H1 (cell line): ENCODE results near the gene FAM83B. TPM values are rescaled to one million over a fixed set of nuclear protein-coding genes. Genes with fewer than 3 reads are reported as not detected.

Source experiments
- CTCF ChIA-PET: fragments of 300-600 bp; sonication (Branson Sonifier 250); formaldehyde crosslinking; loops from one replicate; lab custom pipeline; 2021; ENCODE audit not compliant: partially characterized antibody; lab: Charles Lee
- POLR2A ChIA-PET: fragments of 300-600 bp; sonication (Branson Sonifier 250); formaldehyde crosslinking; loops from one replicate; lab custom pipeline; 2021; ENCODE audit warnings: inconsistent platforms; ENCODE audit not compliant: partially characterized antibody; lab: Charles Lee
- DNase-seq, 2 experiments: peaks; one replicate each; pipeline versions ENCODE4 v3.0.0 to v3.0.0-alpha.2; 2010 to 2022; ENCODE audit warnings: low spot score in 2 of 2, low read depth in 1 of 2, mixed read lengths in 1 of 2
- FAIRE-seq: peaks from 2 replicates; lab custom pipeline; 2011; peaks lifted over from hg19 to GRCh38; lab: Jason Lieb, UNC
- H2AFZ ChIP-seq: 2 replicates; pipeline ENCODE4 v1.8.1; 2012; ENCODE audit warnings: low read length, inconsistent platforms
- H2AK5ac ChIP-seq: 2 replicates; pipeline ENCODE4 v1.6.1; 2013; ENCODE audit warnings: low read depth, low read length
- H2BK120ac ChIP-seq: replicated peaks from 2 replicates; pipeline ENCODE3; 2013; ENCODE audit warnings: low read depth, low read length, inconsistent platforms
- H2BK12ac ChIP-seq: 2 replicates; pipeline ENCODE4 v1.6.1; 2013; ENCODE audit warnings: low read depth, low read length
- H2BK15ac ChIP-seq: 2 replicates; pipeline ENCODE4 v1.6.1; 2013; ENCODE audit warnings: low read length
- H2BK20ac ChIP-seq: 2 replicates; pipeline ENCODE4 v1.6.1; 2013; ENCODE audit warnings: low read length
- H2BK5ac ChIP-seq: 2 replicates; pipeline ENCODE4 v1.6.1; 2013; ENCODE audit warnings: low read depth, low read length
- H3K14ac ChIP-seq: 2 replicates; pipeline ENCODE4 v1.6.1; 2013; ENCODE audit warnings: inconsistent platforms; ENCODE audit not compliant: insufficient read length
- H3K18ac ChIP-seq: 2 replicates; pipeline ENCODE4 v1.6.1; 2013; ENCODE audit warnings: low read length; ENCODE audit errors: extremely low read depth
- H3K23ac ChIP-seq: 2 replicates; pipeline ENCODE4 v1.6.1; 2013; ENCODE audit warnings: inconsistent platforms; ENCODE audit not compliant: insufficient read length
- H3K23me2 ChIP-seq: 2 replicates; pipeline ENCODE4 v1.6.1; 2013; ENCODE audit warnings: low read depth, low read length
- H3K27ac ChIP-seq: 2 replicates; pipeline ENCODE4 v1.6.1; 2011; ENCODE audit warnings: low read depth, low read length, inconsistent platforms
- H3K27me3 ChIP-seq, 4 experiments: replicated peaks in 1 of 4; 1 replicate in 1 of 4; 2 replicates in 3 of 4; pipeline versions ENCODE4 v1.6.1 to v1.8.1; 2011 to 2013; ENCODE audit warnings: low read length in 3 of 4, mild to moderate bottlenecking in 3 of 4, inconsistent platforms in 2 of 4, mixed read lengths in 2 of 4, moderate library complexity in 1 of 4; ENCODE audit not compliant: control insufficient read depth in 3 of 4, insufficient read depth in 3 of 4; ENCODE audit errors: extremely low read depth in 1 of 4
- H3K36me3 ChIP-seq, 4 experiments: 2 replicates each; pipeline versions ENCODE4 v1.6.1 to v1.8.1; 2011 to 2013; ENCODE audit warnings: mild to moderate bottlenecking in 4 of 4, low read length in 3 of 4, moderate library complexity in 2 of 4, control low read depth in 1 of 4, inconsistent platforms in 1 of 4; ENCODE audit not compliant: insufficient read depth in 4 of 4, control insufficient read depth in 2 of 4
- H3K4ac ChIP-seq: replicated peaks from 2 replicates; pipeline ENCODE3; 2013; ENCODE audit warnings: low read length, low read depth, mixed read lengths, inconsistent platforms; ENCODE audit not compliant: insufficient read length
- H3K4me1 ChIP-seq, 4 experiments: replicated peaks in 1 of 4; 1 replicate in 1 of 4; 2 replicates in 3 of 4; pipeline versions ENCODE4 v1.6.1 to v1.8.1; 2011 to 2013; ENCODE audit warnings: low read length in 3 of 4, inconsistent platforms in 2 of 4, mixed read lengths in 1 of 4; ENCODE audit not compliant: insufficient read depth in 4 of 4, control insufficient read depth in 3 of 4
- H3K4me2 ChIP-seq, 2 experiments: 2 replicates each; pipeline versions ENCODE4 v1.6.1 to v1.8.1; 2011 to 2013; ENCODE audit warnings: low read depth in 2 of 2, low read length in 2 of 2, control low read depth in 1 of 2, inconsistent platforms in 1 of 2, mild to moderate bottlenecking in 1 of 2; ENCODE audit not compliant: insufficient read depth in 1 of 2
- H3K4me3 ChIP-seq, 4 experiments: fragments of 200-600, 300-600 bp in 1 of 4; sonication (generic), shearing (Covaris generic), sonication (Bioruptor Twin) in 1 of 4; 2 replicates each; pipeline versions ENCODE4 v1.5.1 to v1.8.1; 2011 to 2016; ENCODE audit warnings: low read length in 4 of 4, low read depth in 3 of 4, control low read depth in 2 of 4, inconsistent platforms in 2 of 4, mild to moderate bottlenecking in 2 of 4, mixed read lengths in 1 of 4, moderate library complexity in 1 of 4; ENCODE audit not compliant: insufficient read depth in 2 of 4; ENCODE audit errors: extremely low read depth in 1 of 4
- H3K56ac ChIP-seq: replicated peaks from 2 replicates; pipeline ENCODE3; 2013; ENCODE audit warnings: low read depth, mild to moderate bottlenecking, mixed read lengths, low read length, inconsistent platforms; ENCODE audit not compliant: insufficient read length
- H3K79me1 ChIP-seq: 2 replicates; pipeline ENCODE4 v1.6.1; 2013; ENCODE audit warnings: low read depth, low read length, control low read depth
- H3K79me2 ChIP-seq, 2 experiments: 2 replicates each; pipeline versions ENCODE4 v1.6.1 to v1.8.1; 2012 to 2013; ENCODE audit warnings: low read length in 2 of 2, mild to moderate bottlenecking in 2 of 2, inconsistent platforms in 1 of 2; ENCODE audit not compliant: insufficient read depth in 2 of 2, control insufficient read depth in 1 of 2
- H3K9ac ChIP-seq, 4 experiments: replicated peaks in 1 of 4; 1 replicate in 1 of 4; 2 replicates in 3 of 4; pipeline versions ENCODE4 v1.6.1 to v1.8.1; 2011 to 2013; ENCODE audit warnings: low read depth in 3 of 4, low read length in 3 of 4, control low read depth in 2 of 4, mild to moderate bottlenecking in 2 of 4, moderate library complexity in 2 of 4, inconsistent platforms in 1 of 4; ENCODE audit errors: extremely low read depth in 1 of 4
- H3K9me3 ChIP-seq, 2 experiments: 2 replicates each; pipeline versions ENCODE4 v1.6.1 to v1.8.1; 2012 to 2013; ENCODE audit warnings: mild to moderate bottlenecking in 2 of 2, moderate library complexity in 2 of 2, control low read depth in 1 of 2, inconsistent platforms in 1 of 2, low read depth in 1 of 2, low read length in 1 of 2, mixed read lengths in 1 of 2; ENCODE audit not compliant: insufficient read depth in 2 of 2
- H4K20me1 ChIP-seq, 2 experiments: replicated peaks in 1 of 2; 2 replicates each; pipeline versions ENCODE3 to v1.8.1; 2011 to 2013; ENCODE audit warnings: inconsistent platforms in 2 of 2, low read length in 2 of 2, mild to moderate bottlenecking in 1 of 2; ENCODE audit not compliant: insufficient read depth in 2 of 2, control insufficient read depth in 1 of 2
- H4K5ac ChIP-seq: 2 replicates; pipeline ENCODE4 v1.6.1; 2013; ENCODE audit warnings: low read length, low read depth, mixed read lengths, inconsistent platforms; ENCODE audit not compliant: insufficient read length
- H4K8ac ChIP-seq: 2 replicates; pipeline ENCODE4 v1.8.0; 2013; ENCODE audit warnings: mild to moderate bottlenecking, moderate library complexity, low read length, inconsistent platforms; ENCODE audit not compliant: insufficient read depth; ENCODE audit errors: extremely low read depth
- H4K91ac ChIP-seq: replicated peaks from 2 replicates; pipeline ENCODE3; 2013; ENCODE audit warnings: low read length, mixed read lengths, inconsistent platforms; ENCODE audit not compliant: insufficient read length
- CHD2 ChIP-seq: IDR thresholded peaks from 2 replicates; pipeline ENCODE4 v1.6.1; 2012; ENCODE audit warnings: low read length, improper control_type of control experiment
- KDM1A ChIP-seq: fragments of 200-600, 300-600 bp; sonication (generic); IDR thresholded peaks from 2 replicates; pipeline ENCODE4 v1.7.1; 2016; ENCODE audit warnings: mild to moderate bottlenecking, low read length, borderline replicate concordance
- POLR2AphosphoS5 ChIP-seq: IDR thresholded peaks from 2 replicates; pipeline ENCODE4 v1.6.1; 2011; ENCODE audit warnings: low read depth, low read length
- RFX5 ChIP-seq: IDR thresholded peaks from 2 replicates; pipeline ENCODE4 v1.6.1; 2011; ENCODE audit warnings: low read depth, low read length, improper control_type of control experiment, borderline replicate concordance
- SAP30 ChIP-seq: fragments of 300-600 bp; sonication (generic); IDR thresholded peaks from 2 replicates; pipeline ENCODE4 v1.7.1; 2012; ENCODE audit warnings: low read length, moderate library complexity, mild to moderate bottlenecking, inconsistent platforms; ENCODE audit not compliant: insufficient read depth, insufficient replicate concordance
- TEAD4 ChIP-seq: IDR thresholded peaks from 2 replicates; pipeline ENCODE4 v1.6.1; 2012; ENCODE audit warnings: low read depth, low read length, inconsistent platforms, mixed read lengths
- WGBS, 2 experiments: shearing (Covaris generic) in 1 of 2; methylation state at CpG; one replicate each; pipeline versions ENCODE4 v1.1.6 to v1.1.7; 2013 to 2015; ENCODE audit warnings: low lambda C conversion rate in 2 of 2, mixed read lengths in 2 of 2, inconsistent platforms in 1 of 2, low coverage in 1 of 2, missing lambda C conversion rate in 1 of 2; ENCODE audit not compliant: insufficient replicate concordance in 2 of 2, insufficient coverage in 1 of 2, insufficient read length in 1 of 2; ENCODE audit errors: extremely low coverage in 1 of 2, missing lambda C conversion rate in 1 of 2; 5-methylcytosine and 5-hydroxymethylcytosine counted together
- polyA plus RNA-seq, 7 experiments: library from polyadenylated mRNA; depleted of rRNA in 3 of 7; stranded (reverse) in 5 of 7; unstranded in 2 of 7; fragments of >200 nt in 5 of 7; fragments of 200-250 nt in 2 of 7; gene quantifications; 1 replicate in 5 of 7; 2 replicates in 1 of 7; 4 replicates in 1 of 7; pipeline versions ENCODE4 v1.2.1 to v1.2.3, GENCODE V29; 2011 to 2013; ENCODE audit warnings: missing spikeins in 2 of 7, mixed read lengths in 2 of 7
- total RNA-seq: library from RNA; stranded (reverse); fragmentation: NEBNext Ultra II Directional; extraction: Animal tissue kit (Norgen Biotek cat#: 25700); gene quantifications from 2 replicates; pipeline ENCODE4 v1.2.1, GENCODE V29; 2021
- TF ChIP-seq, protein P1 (sequence below): IDR thresholded peaks from 2 replicates; pipeline ENCODE4 v1.6.1; 2011; ENCODE audit warnings: low read depth, mild to moderate bottlenecking, low read length; ENCODE audit not compliant: insufficient read depth
- TF ChIP-seq, protein P2 (sequence below): IDR thresholded peaks from 2 replicates; pipeline ENCODE4 v1.6.1; 2012; ENCODE audit warnings: inconsistent platforms

The FAM83B gene
- total and polyA plus RNA-seq, 2 of the 8 experiments (the other 6 are each of a cell fraction or from before 2014, with no cell fraction given): 0.71 to 5.7 TPM

- no peak overlapping the region for H2BK20ac ChIP-seq
- no peak overlapping the region for H3K9ac ChIP-seq
- H4K8ac ChIP-seq: no peak overlapping the region
- DNase-seq: no peak
- H2BK5ac ChIP-seq: no peak overlapping the region
- no peak overlapping the region for H2AK5ac ChIP-seq
- no peak overlapping the region for H3K4ac ChIP-seq
- H2BK120ac ChIP-seq: no peak overlapping the region
- H3K4me2 ChIP-seq: no peak overlapping the region
- no peaks in the 10 kb centered on the region for H3K79me1 ChIP-seq
- H3K27me3 ChIP-seq: no peaks in the 10 kb centered on the region
- H3K79me2 ChIP-seq: no peaks in the 10 kb centered on the region
- H3K36me3 ChIP-seq: no peaks in the 10 kb centered on the region
- H3K9me3 ChIP-seq: no peaks in the 10 kb centered on the region
- no peak for FAIRE-seq
- no peaks in the 10 kb centered on the region for H3K4me1 ChIP-seq
- WGBS, 2 experiments: 88% methylated on average over 2 of the region's 2 CpGs; no CpG with 5 or more reads in 1 of the 2 experiments
- H3K14ac ChIP-seq: no peak overlapping the region
- no peak overlapping the region for H3K23ac ChIP-seq
- H3K18ac ChIP-seq: no peak overlapping the region
- H4K5ac ChIP-seq: no peak overlapping the region
- POLR2A ChIA-PET: no interaction called here
- H2AFZ ChIP-seq: no peak overlapping the region
- CTCF ChIA-PET: interaction anchor here (0.7 kb wide), 1 partner anchor 1894 kb away, joined by 3 read pairs; no protein-coding TSS in a partner anchor
- no peak overlapping the region for H2BK12ac ChIP-seq
- no peak overlapping the region for H3K4me3 ChIP-seq
- no peaks in the 10 kb centered on the region for H4K20me1 ChIP-seq
- no peaks in the 10 kb centered on the region for H3K23me2 ChIP-seq
- no peak overlapping the region for H3K27ac ChIP-seq
- no peak overlapping the region for H3K56ac ChIP-seq
- no peak overlapping the region for H2BK15ac ChIP-seq
- no peak overlapping the region for H4K91ac ChIP-seq
- TF ChIP-seq CHD2 (no peak), KDM1A (no peak), POLR2AphosphoS5 (no peak), SAP30 (no peak), TEAD4 (no peak), RFX5 (no peak)
- TF ChIP-seq, protein P1, sequence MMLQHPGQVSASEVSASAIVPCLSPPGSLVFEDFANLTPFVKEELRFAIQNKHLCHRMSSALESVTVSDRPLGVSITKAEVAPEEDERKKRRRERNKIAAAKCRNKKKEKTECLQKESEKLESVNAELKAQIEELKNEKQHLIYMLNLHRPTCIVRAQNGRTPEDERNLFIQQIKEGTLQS: no peak
- TF ChIP-seq, protein P2, sequence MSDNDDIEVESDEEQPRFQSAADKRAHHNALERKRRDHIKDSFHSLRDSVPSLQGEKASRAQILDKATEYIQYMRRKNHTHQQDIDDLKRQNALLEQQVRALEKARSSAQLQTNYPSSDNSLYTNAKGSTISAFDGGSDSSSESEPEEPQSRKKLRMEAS: no peak
Observed at GRCh38 chr6:54971825-54972224, 125.3 kb downstream of the FAM83B start.
